Measurements from ENCODE around the gene SPR. TPM values are rescaled to one million over a fixed set of nuclear protein-coding genes. Genes with fewer than 3 reads are reported as not detected.

Gene SPR
- total and polyA plus RNA-seq, 2 donors (not counting 1 experiment from before 2014, with no cell fraction given): not detected

DNA sequence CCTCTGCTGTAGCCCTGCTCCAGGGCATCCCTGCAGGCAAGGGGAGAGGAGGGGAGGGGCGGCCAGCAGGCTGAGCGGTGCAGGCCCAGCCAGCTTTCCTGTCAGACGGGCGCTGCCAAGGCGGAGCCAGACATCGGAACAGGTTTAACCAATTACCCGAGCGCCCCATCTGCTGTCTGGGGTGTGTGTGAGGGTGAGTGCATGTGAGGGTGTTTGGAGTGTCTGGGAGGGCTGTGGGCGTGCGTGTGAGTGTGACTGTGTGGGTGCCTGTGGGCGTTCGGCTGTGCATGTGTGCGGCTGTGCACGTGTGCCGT is 50.1 kb downstream of the SPR start:
- Histone ChIP-seq H2AFZ (ENCODE audit: insufficient read depth, low read depth, low read length, poor library complexity, severe bottlenecking) (no peak overlapping the region), H3K4me2 (replicated peaks; ENCODE audit: low read depth, low read length, poor library complexity, severe bottlenecking) (no peak overlapping the region), H3K79me2 (ENCODE audit: control insufficient read depth, insufficient read depth, low read length) (no peaks in the 10 kb centered on the region), H3K9ac (ENCODE audit: low read length) (no peak overlapping the region), H3K4me1 (ENCODE audit: control insufficient read depth in 2 of 2, insufficient read depth in 2 of 2, low read length in 2 of 2) (no peaks in the 10 kb centered on the region), H3K27ac (ENCODE audit: low read length in 2 of 2) (no peak overlapping the region), H3K9me3 (ENCODE audit: control extremely low read depth in 1 of 3, control insufficient read depth in 2 of 3, insufficient read depth in 1 of 3, low read length in 2 of 3) (no peaks in the 10 kb centered on the region), H3K36me3 (replicated peaks in 1 of 2; ENCODE audit: control extremely low read depth in 1 of 2, control insufficient read depth in 1 of 2, extremely low read depth in 1 of 2, insufficient read depth in 2 of 2, low read length in 1 of 2) (no peaks in the 10 kb centered on the region), H4K20me1 (ENCODE audit: control insufficient read depth, insufficient read depth, low read length, poor library complexity, severe bottlenecking) (no peaks in the 10 kb centered on the region), H3K27me3 (replicated peaks in 1 of 4; ENCODE audit: control extremely low read depth in 1 of 4, control insufficient read depth in 3 of 4, insufficient read depth in 4 of 4, low read length in 3 of 4) (peaks cover 0 to 5% (median 0%) of the 10 kb centered on the region in 4 experiments), H3K4me3 (ENCODE audit: control extremely low read depth in 1 of 5, extremely low read depth in 1 of 5, insufficient read depth in 1 of 5, low read depth in 2 of 5, low read length in 4 of 5) (no peak overlapping the region)
- POLR2A ChIA-PET: no interaction called here
- TF ChIP-seq EZH2 (IDR thresholded peaks at IDR 0.05; ENCODE audit: borderline replicate concordance, insufficient read depth, low read depth, low read length, poor library complexity, severe bottlenecking): no peak
- WGBS (ENCODE audit: insufficient coverage): 92% methylated on average over 12 of the region's 15 CpGs
- no peak overlapping the region for H3K4me3 Mint-ChIP-seq
- ATAC-seq (ENCODE audit: low read depth) (no peak), DNase-seq (no peak)
- no peaks in the 10 kb centered on the region for H3K4me1 Mint-ChIP-seq
- CTCF ChIA-PET: no interaction called here
- peaks cover 16% of the 10 kb centered on the region for H3K27me3 Mint-ChIP-seq
- H3K27ac Mint-ChIP-seq: no peak overlapping the region
- H3K9me3 Mint-ChIP-seq (ENCODE audit: insufficient read depth): no peaks in the 10 kb centered on the region
- intact Hi-C loops (cut with micrococcal nuclease): no loop called here

DNA sequence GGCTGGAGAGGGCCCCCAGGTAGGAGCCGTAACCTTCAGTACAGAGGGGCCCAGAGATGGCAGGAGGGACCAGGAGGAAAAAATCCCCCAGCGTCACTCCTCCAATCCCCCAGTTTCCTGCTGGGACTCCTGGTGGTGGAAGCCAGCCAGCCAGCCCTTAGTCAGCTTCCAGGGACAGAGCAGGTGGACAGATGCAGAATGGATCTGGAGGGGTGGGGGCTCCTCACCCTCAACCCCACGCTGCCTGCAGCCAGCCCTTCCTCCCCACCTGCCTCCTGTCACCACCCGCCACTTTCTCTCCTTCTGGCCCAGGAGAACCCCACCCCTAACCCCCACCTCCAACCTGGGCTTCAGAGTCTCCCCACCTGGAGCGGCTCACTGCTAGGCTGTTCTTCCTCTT is 51.2 kb downstream of the SPR start:
- ChIA-PET CTCF (interaction anchor here (1.6 kb wide), 1 partner anchor 42 kb away, joined by 3 read pairs; no protein-coding TSS in a partner anchor), POLR2A (no interaction called here)
- Histone ChIP-seq H3K4me1 (ENCODE audit: control insufficient read depth in 2 of 2, insufficient read depth in 2 of 2, low read length in 2 of 2) (no peaks in the 10 kb centered on the region), H3K9me3 (ENCODE audit: control extremely low read depth in 1 of 3, control insufficient read depth in 2 of 3, insufficient read depth in 1 of 3, low read length in 2 of 3) (no peaks in the 10 kb centered on the region), H4K20me1 (ENCODE audit: control insufficient read depth, insufficient read depth, low read length, poor library complexity, severe bottlenecking) (no peaks in the 10 kb centered on the region), H3K36me3 (replicated peaks in 1 of 2; ENCODE audit: control extremely low read depth in 1 of 2, control insufficient read depth in 1 of 2, extremely low read depth in 1 of 2, insufficient read depth in 2 of 2, low read length in 1 of 2) (no peaks in the 10 kb centered on the region), H3K27me3 (replicated peaks in 1 of 4; ENCODE audit: control extremely low read depth in 1 of 4, control insufficient read depth in 3 of 4, insufficient read depth in 4 of 4, low read length in 3 of 4) (no peaks in the 10 kb centered on the region), H3K9ac (ENCODE audit: low read length) (no peak overlapping the region), H3K4me2 (replicated peaks; ENCODE audit: low read depth, low read length, poor library complexity, severe bottlenecking) (no peak overlapping the region), H3K4me3 (ENCODE audit: control extremely low read depth in 1 of 5, extremely low read depth in 1 of 5, insufficient read depth in 1 of 5, low read depth in 2 of 5, low read length in 4 of 5) (no peak overlapping the region), H2AFZ (ENCODE audit: insufficient read depth, low read depth, low read length, poor library complexity, severe bottlenecking) (no peak overlapping the region), H3K27ac (ENCODE audit: low read length in 2 of 2) (no peak overlapping the region), H3K79me2 (ENCODE audit: control insufficient read depth, insufficient read depth, low read length) (no peaks in the 10 kb centered on the region)
- ATAC-seq (ENCODE audit: low read depth): no peak
- no peaks in the 10 kb centered on the region for H3K4me1 Mint-ChIP-seq
- H3K4me3 Mint-ChIP-seq: no peak overlapping the region
- intact Hi-C loops (cut with micrococcal nuclease): no loop called here
- H3K27me3 Mint-ChIP-seq: peaks cover 16% of the 10 kb centered on the region
- no peak for DNase-seq
- 82% methylated on average over 5 of the region's 5 CpGs for WGBS (ENCODE audit: insufficient coverage)
- H3K27ac Mint-ChIP-seq: no peak overlapping the region
- H3K9me3 Mint-ChIP-seq (ENCODE audit: insufficient read depth): no peaks in the 10 kb centered on the region
- TF ChIP-seq, protein P1, sequence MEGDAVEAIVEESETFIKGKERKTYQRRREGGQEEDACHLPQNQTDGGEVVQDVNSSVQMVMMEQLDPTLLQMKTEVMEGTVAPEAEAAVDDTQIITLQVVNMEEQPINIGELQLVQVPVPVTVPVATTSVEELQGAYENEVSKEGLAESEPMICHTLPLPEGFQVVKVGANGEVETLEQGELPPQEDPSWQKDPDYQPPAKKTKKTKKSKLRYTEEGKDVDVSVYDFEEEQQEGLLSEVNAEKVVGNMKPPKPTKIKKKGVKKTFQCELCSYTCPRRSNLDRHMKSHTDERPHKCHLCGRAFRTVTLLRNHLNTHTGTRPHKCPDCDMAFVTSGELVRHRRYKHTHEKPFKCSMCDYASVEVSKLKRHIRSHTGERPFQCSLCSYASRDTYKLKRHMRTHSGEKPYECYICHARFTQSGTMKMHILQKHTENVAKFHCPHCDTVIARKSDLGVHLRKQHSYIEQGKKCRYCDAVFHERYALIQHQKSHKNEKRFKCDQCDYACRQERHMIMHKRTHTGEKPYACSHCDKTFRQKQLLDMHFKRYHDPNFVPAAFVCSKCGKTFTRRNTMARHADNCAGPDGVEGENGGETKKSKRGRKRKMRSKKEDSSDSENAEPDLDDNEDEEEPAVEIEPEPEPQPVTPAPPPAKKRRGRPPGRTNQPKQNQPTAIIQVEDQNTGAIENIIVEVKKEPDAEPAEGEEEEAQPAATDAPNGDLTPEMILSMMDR (IDR thresholded peaks at IDR 0.05): no peak
- no peak for TF ChIP-seq EZH2 (IDR thresholded peaks at IDR 0.05; ENCODE audit: borderline replicate concordance, insufficient read depth, low read depth, low read length, poor library complexity, severe bottlenecking)

Measured in B cell (primary cell).